ENCODE results near the gene CASP10.
"Not testable (repeated sequence)": the region's sequence is repeated elsewhere in the genome, so short reads cannot be mapped to it uniquely, and the experiment has no call there.

Gene CASP10

GRCh38 chr2:201233812-201234662 lies 51.1 kb downstream of the CASP10 start:
- DNase-seq = no peak

GRCh38 chr2:201234663-201235135 lies 51.8 kb downstream of the CASP10 start:
- DNase-seq = no peak

- no peak for DNase-seq
Observed at GRCh38 chr2:201235860-201236811, 53.2 kb downstream of the CASP10 start.

GRCh38 chr2:201237486-201238123 lies 54.7 kb downstream of the CASP10 start:
- no peak for DNase-seq

GRCh38 chr2:201239167-201239935 lies 56.4 kb downstream of the CASP10 start:
- not testable (repeated sequence) for DNase-seq

- DNase-seq = no peak
Observed at GRCh38 chr2:201242571-201243277, 59.8 kb downstream of the CASP10 start.

- no peak for DNase-seq
Observed at GRCh38 chr2:201244829-201245228, 61.9 kb downstream of the CASP10 start.

GRCh38 chr2:201246280-201246679 lies 63.3 kb downstream of the CASP10 start:
- no peak for DNase-seq

GRCh38 chr2:201248288-201248844 lies 65.4 kb downstream of the CASP10 start:
- no peak for DNase-seq

- DNase-seq = no peak
Observed at GRCh38 chr2:201249889-201250288, 66.9 kb downstream of the CASP10 start.

GRCh38 chr2:201250741-201251140 lies 67.8 kb downstream of the CASP10 start:
- no peak for DNase-seq

GRCh38 chr2:201254081-201254730 lies 71.3 kb downstream of the CASP10 start:
- no peak for DNase-seq

- DNase-seq = no peak
Observed at GRCh38 chr2:201255408-201256033, 72.6 kb downstream of the CASP10 start.

- no peak for DNase-seq
Observed at GRCh38 chr2:201256082-201256481, 73.1 kb downstream of the CASP10 start.

- no peak for DNase-seq
Observed at GRCh38 chr2:201257381-201257955, 74.5 kb downstream of the CASP10 start.

- no peak for DNase-seq
Observed at GRCh38 chr2:201257956-201258665, 75.2 kb downstream of the CASP10 start.

GRCh38 chr2:201258666-201259615 lies 76.0 kb downstream of the CASP10 start:
- no peak for DNase-seq

GRCh38 chr2:201260302-201260800 lies 77.4 kb downstream of the CASP10 start, which contains the start of gene CASP8:
TSS of gene CASP8 (plus strand) at chr2:201260536. CDS start at chr2:201266487, 5,951 bp downstream.
- no peak for DNase-seq
